IMR-90 (cell line): ENCODE measurements around the gene PDE11A.

Experiments used
- BHLHE40 ChIP-seq: fragments of 150-350 bp; IDR thresholded peaks from 2 replicates; pipeline ENCODE4 v1.6.1; 2016; ENCODE audit warnings: mild to moderate bottlenecking, low read depth, low read length
- CHD1 ChIP-seq: IDR thresholded peaks from 2 replicates; pipeline ENCODE4 v1.6.1; 2012; ENCODE audit warnings: low read depth, low read length, improper control_type of control experiment
- CTCF ChIP-seq: conservative IDR thresholded peaks from 2 replicates; pipeline ENCODE4 v1.5.1; 2012; ENCODE audit warnings: mild to moderate bottlenecking, low read depth, low read length, improper control_type of control experiment
- MAFK ChIP-seq: IDR thresholded peaks from 2 replicates; pipeline ENCODE4 v1.6.1; 2012; ENCODE audit warnings: low read depth, low read length, improper control_type of control experiment
- MAZ ChIP-seq: IDR thresholded peaks from 2 replicates; pipeline ENCODE4 v1.6.1; 2012; ENCODE audit warnings: low read depth, mild to moderate bottlenecking, low read length, improper control_type of control experiment, moderate library complexity, borderline replicate concordance
- MXI1 ChIP-seq: IDR thresholded peaks from 2 replicates; pipeline ENCODE4 v1.6.1; 2012; ENCODE audit warnings: low read depth, mild to moderate bottlenecking, low read length, moderate library complexity, borderline replicate concordance
- POLR2A ChIP-seq: IDR thresholded peaks from 2 replicates; pipeline ENCODE4 v1.6.1; 2012; ENCODE audit warnings: mild to moderate bottlenecking, low read depth, low read length

GRCh38 chr2:177723235-177723634 lies 349.3 kb downstream of the PDE11A start:
- TF ChIP-seq POLR2A (no peak), CTCF (no peak), MAFK (no peak), MXI1 (no peak), CHD1 (no peak), BHLHE40 (no peak), MAZ (no peak)
